Peyer's patch (tissue), 4 donors: ENCODE data around the gene C6orf47.

Experiments
- POLR2A ChIP-seq, 2 donors: fragments of 450-650 bp; IDR thresholded peaks; one replicate each; pipeline ENCODE4 v1.5.1; 2017; ENCODE audit warnings: antibody characterized with exemption in 2 of 2, mild to moderate bottlenecking in 2 of 2, moderate library complexity in 2 of 2
- TF ChIP-seq, protein P1 (sequence below), 6 experiments: fragments of 450-650 bp in 4 of 6; fragments of 200-600 bp in 2 of 6; sonication (generic) in 1 of 6; IDR thresholded peaks; one replicate each; pipeline ENCODE4 v1.5.1; 2017 to 2019; ENCODE audit warnings: antibody characterized with exemption in 6 of 6, mild to moderate bottlenecking in 3 of 6, moderate library complexity in 1 of 6

DNA sequence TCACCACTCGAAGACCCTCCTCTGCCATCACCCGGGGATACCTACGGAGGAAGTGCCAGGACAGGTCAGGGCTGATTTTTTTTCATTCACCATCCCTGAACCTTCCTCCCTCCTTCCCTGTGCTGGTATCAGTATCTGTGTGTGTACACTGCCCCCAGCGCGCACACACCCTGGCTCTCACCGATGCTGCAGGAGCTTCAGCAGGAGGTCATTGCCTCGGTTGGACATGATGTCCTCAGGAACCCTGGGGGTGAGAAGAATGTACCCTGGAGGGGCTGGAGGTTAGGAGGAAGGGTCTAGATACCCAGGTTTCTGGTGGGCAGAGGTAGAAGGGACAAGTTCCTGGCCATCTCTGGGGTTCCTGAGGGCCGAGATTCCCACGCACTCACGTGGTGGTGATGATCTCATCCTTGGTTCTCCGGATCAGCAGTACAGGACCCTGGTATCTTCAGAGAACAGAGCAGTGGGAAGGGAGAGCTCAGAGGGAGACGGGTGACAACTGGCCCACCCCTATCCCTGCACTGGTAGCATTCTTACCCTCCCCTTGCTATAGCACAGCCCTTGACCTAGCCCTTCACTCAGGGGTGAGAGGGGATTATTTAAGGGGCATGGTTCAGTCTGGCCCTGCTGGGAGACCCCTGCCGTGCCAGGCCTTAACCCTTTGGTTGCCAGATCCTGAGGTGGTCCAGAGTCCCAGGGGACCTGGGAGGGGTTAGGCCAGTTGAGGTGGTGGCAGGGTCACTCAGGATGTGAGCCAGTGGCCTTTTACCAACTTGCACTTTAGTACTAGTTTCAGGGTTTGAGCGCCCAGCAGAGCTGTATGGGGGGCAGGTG, 27.5 kb upstream of the C6orf47 start:
- TF ChIP-seq, protein P1, sequence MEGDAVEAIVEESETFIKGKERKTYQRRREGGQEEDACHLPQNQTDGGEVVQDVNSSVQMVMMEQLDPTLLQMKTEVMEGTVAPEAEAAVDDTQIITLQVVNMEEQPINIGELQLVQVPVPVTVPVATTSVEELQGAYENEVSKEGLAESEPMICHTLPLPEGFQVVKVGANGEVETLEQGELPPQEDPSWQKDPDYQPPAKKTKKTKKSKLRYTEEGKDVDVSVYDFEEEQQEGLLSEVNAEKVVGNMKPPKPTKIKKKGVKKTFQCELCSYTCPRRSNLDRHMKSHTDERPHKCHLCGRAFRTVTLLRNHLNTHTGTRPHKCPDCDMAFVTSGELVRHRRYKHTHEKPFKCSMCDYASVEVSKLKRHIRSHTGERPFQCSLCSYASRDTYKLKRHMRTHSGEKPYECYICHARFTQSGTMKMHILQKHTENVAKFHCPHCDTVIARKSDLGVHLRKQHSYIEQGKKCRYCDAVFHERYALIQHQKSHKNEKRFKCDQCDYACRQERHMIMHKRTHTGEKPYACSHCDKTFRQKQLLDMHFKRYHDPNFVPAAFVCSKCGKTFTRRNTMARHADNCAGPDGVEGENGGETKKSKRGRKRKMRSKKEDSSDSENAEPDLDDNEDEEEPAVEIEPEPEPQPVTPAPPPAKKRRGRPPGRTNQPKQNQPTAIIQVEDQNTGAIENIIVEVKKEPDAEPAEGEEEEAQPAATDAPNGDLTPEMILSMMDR (IDR thresholded peaks at IDR 0.05), result no peak
- no peak for TF ChIP-seq POLR2A (IDR thresholded peaks at IDR 0.05)
